CD4-positive, alpha-beta T cell (primary cell): ENCODE measurements around the gene PSAT1. TPM values are rescaled to one million over a fixed set of nuclear protein-coding genes. Genes with fewer than 3 reads are reported as not detected.
A peak's percentile ranks its signal among the peaks of the same experiment; 100 is the strongest.

ENCODE experiments used
- ATAC-seq: fragments of 200-7000 bp; cut with Tn5 transposase; one replicate; pipeline ENCODE4 v1.10.0; 2022; ENCODE audit warnings: mild to moderate bottlenecking; ENCODE audit not compliant: poor library complexity
- CTCF ChIA-PET: fragments of 350-600 bp; sonication (Branson Sonifier 250); formaldehyde crosslinking; loops from one replicate; lab custom pipeline; 2021; ENCODE audit warnings: antibody characterized with exemption, inconsistent platforms; lab: Charles Lee
- POLR2A ChIA-PET: fragments of 350-600 bp; sonication (Branson Sonifier 250); formaldehyde crosslinking; loops from one replicate; lab custom pipeline; 2021; ENCODE audit warnings: antibody characterized with exemption, inconsistent platforms; lab: Charles Lee
- DNase-seq, 14 experiments: peaks; one replicate each; pipeline ENCODE4 v3.0.0-alpha.2; 2013 to 2020; ENCODE audit warnings: mixed read lengths in 2 of 14
- H3K27ac ChIP-seq, 2 donors: one replicate each; pipeline versions ENCODE4 v1.5.1 to v1.7.0; 2013; ENCODE audit warnings: low read length in 2 of 2, low read depth in 1 of 2, mild to moderate bottlenecking in 1 of 2
- H3K27me3 ChIP-seq, 2 experiments: 1 replicate in 1 of 2; 2 replicates in 1 of 2; pipeline versions ENCODE4 v1.6.1 to v1.7.0; 2013; ENCODE audit warnings: low read length in 2 of 2, control low read depth in 1 of 2, mild to moderate bottlenecking in 1 of 2, moderate library complexity in 1 of 2; ENCODE audit not compliant: insufficient read depth in 2 of 2, control insufficient read depth in 1 of 2
- H3K36me3 ChIP-seq: one replicate; pipeline ENCODE4 v1.6.1; 2013; ENCODE audit warnings: low read length, control low read depth; ENCODE audit not compliant: insufficient read depth
- H3K4me1 ChIP-seq: one replicate; pipeline ENCODE4 v1.6.1; 2013; ENCODE audit warnings: low read length, control low read depth; ENCODE audit not compliant: insufficient read depth
- H3K4me3 ChIP-seq: one replicate; pipeline ENCODE4 v1.5.1; 2013; ENCODE audit warnings: mild to moderate bottlenecking, low read length, moderate library complexity
- H3K9me3 ChIP-seq, 2 experiments: 1 replicate in 1 of 2; 2 replicates in 1 of 2; pipeline versions ENCODE4 v1.6.1 to v1.7.0; 2013; ENCODE audit warnings: low read length in 2 of 2, mild to moderate bottlenecking in 2 of 2, control low read depth in 1 of 2, moderate library complexity in 1 of 2; ENCODE audit not compliant: control insufficient read depth in 1 of 2, insufficient read depth in 1 of 2
- H3K27ac Mint-ChIP-seq: one replicate; pipeline ENCODE4 v1.8.0; 2020; ENCODE audit warnings: mixed read lengths
- H3K27me3 Mint-ChIP-seq: one replicate; pipeline ENCODE4 v1.8.0; 2021; ENCODE audit warnings: mixed read lengths
- H3K36me3 Mint-ChIP-seq: one replicate; pipeline ENCODE4 v1.8.0; 2021; ENCODE audit warnings: low read depth, mixed read lengths
- H3K4me1 Mint-ChIP-seq: one replicate; pipeline ENCODE4 v1.8.0; 2021; ENCODE audit warnings: low read depth, mixed read lengths
- H3K4me3 Mint-ChIP-seq: one replicate; pipeline ENCODE4 v1.8.0; 2020; ENCODE audit warnings: mild to moderate bottlenecking, mixed read lengths
- H3K9me3 Mint-ChIP-seq: one replicate; pipeline ENCODE4 v1.8.0; 2020; ENCODE audit warnings: mixed read lengths
- CTCF ChIP-seq: fragments of 200-600 bp; IDR thresholded peaks from one replicate; pipeline ENCODE4 v1.8.0; 2022; ENCODE audit warnings: antibody characterized with exemption, mild to moderate bottlenecking
- intact Hi-C, 2 experiments: fragments of 100-400 bp; cut with DNase I in 1 of 2; cut with micrococcal nuclease in 1 of 2; formaldehyde crosslinking; loops; one replicate each; pipeline versions ENCODE4 v1.15.1 to v1.9.0; 2023 to 2025; cut with DNase I, micrococcal nuclease
- total RNA-seq, 174 experiments: library from RNA in 2 of 174; stranded (reverse) in 2 of 174; gene quantifications; one replicate each; pipeline ENCODE4 v1.2.3 and lab custom pipeline; 2021 to 2026

The PSAT1 gene
- total RNA-seq, 2 experiments from 2014 or later = 0.30 to 0.61 TPM

GRCh38 chr9:78295731-78296130 lies 1.2 kb upstream of the PSAT1 start:
- Mint-ChIP-seq H3K9me3 (no peaks in the 10 kb centered on the region), H3K4me1 (peaks cover 28% of the 10 kb centered on the region), H3K4me3 (peak overlapping the region; percentile 95), H3K27me3 (peaks cover 4% of the 10 kb centered on the region), H3K27ac (no peak overlapping the region), H3K36me3 (no peaks in the 10 kb centered on the region)
- ATAC-seq (no peak), DNase-seq (no peak)
- ChIA-PET CTCF (no interaction called here), POLR2A (interaction anchor here (2.3 kb wide), 1 partner anchor 59 kb away, joined by 7 read pairs; the partner anchor contains the start of gene CEP78)
- no peak overlapping the region for H3K4me3 ChIP-seq
- H3K4me1 ChIP-seq = peaks cover 28% of the 10 kb centered on the region
- no peaks in the 10 kb centered on the region for H3K27me3 ChIP-seq
- H3K36me3 ChIP-seq = no peaks in the 10 kb centered on the region
- intact Hi-C loops = loop anchor here in 1 of 2 experiments (2.0 to 5.0 kb wide), 2 partner anchors 33 to 61 kb away; no protein-coding TSS in a partner anchor
- TF ChIP-seq CTCF = no peak
- no peak overlapping the region for H3K27ac ChIP-seq
- H3K9me3 ChIP-seq = no peaks in the 10 kb centered on the region

GRCh38 chr9:78296201-78296892 lies 578 bp upstream of the PSAT1 start:
- no peak for TF ChIP-seq CTCF
- no peak for ATAC-seq
- DNase-seq = peak in 4 of 14 experiments; percentile 4 to 37 (median 18)

GRCh38 chr9:78297672-78297961 lies 692 bp downstream of the PSAT1 start:
- peaks cover 26% of the 10 kb centered on the region for H3K4me1 Mint-ChIP-seq
- intact Hi-C loops = loop anchor here in 1 of 2 experiments (2.0 to 5.0 kb wide), 2 partner anchors 35 to 63 kb away; no protein-coding TSS in a partner anchor
- H3K9me3 Mint-ChIP-seq = no peaks in the 10 kb centered on the region
- DNase-seq (no peak), ATAC-seq (no peak)
- peaks cover 7% of the 10 kb centered on the region for H3K36me3 Mint-ChIP-seq
- Histone ChIP-seq H3K4me3 (peak overlapping the region; percentile 95), H3K27me3 (no peaks in the 10 kb centered on the region), H3K4me1 (peaks cover 28% of the 10 kb centered on the region), H3K36me3 (no peaks in the 10 kb centered on the region), H3K27ac (no peak overlapping the region), H3K9me3 (no peaks in the 10 kb centered on the region)
- H3K4me3 Mint-ChIP-seq = peak overlapping the region; percentile 95
- H3K27me3 Mint-ChIP-seq = peaks cover 4% of the 10 kb centered on the region
- ChIA-PET POLR2A (interaction anchor here (0.6 to 2.3 kb wide), 6 partner anchors 61 to 1903 kb away, joined by 3 to 10 read pairs (median 4); partner anchors contain the start of genes CEP78 and VPS13A), CTCF (interaction anchor here (1.7 to 2.1 kb wide), 2 partner anchors 11 to 262 kb away, joined by 5 to 6 read pairs; no protein-coding TSS in a partner anchor)
- H3K27ac Mint-ChIP-seq = no peak overlapping the region
- no peak for TF ChIP-seq CTCF

More at GRCh38 chr9:78296201-78296892, 578 bp upstream of the PSAT1 start:
- peak overlapping the region; percentile 57 for H3K27ac Mint-ChIP-seq
- no peaks in the 10 kb centered on the region for H3K27me3 ChIP-seq
- H3K9me3 ChIP-seq = no peaks in the 10 kb centered on the region
- H3K4me3 ChIP-seq = peak overlapping the region; percentile 95
- H3K27ac ChIP-seq = peak overlapping the region in 1 of 2 donors; percentile 13
- H3K4me1 Mint-ChIP-seq = peaks cover 28% of the 10 kb centered on the region
- ChIA-PET POLR2A (interaction anchor here (0.7 to 2.3 kb wide), 11 partner anchors 18 to 1119 kb away, joined by 3 to 10 read pairs (median 3); partner anchors contain the start of genes CEP78 and VPS13A), CTCF (interaction anchor here (0.6 to 2.1 kb wide), 3 partner anchors 10 to 261 kb away, joined by 3 to 6 read pairs (median 5); no protein-coding TSS in a partner anchor)
- H3K27me3 Mint-ChIP-seq = peaks cover 4% of the 10 kb centered on the region
- H3K36me3 Mint-ChIP-seq = no peaks in the 10 kb centered on the region
- intact Hi-C loops = loop anchor here in 1 of 2 experiments (2.0 to 5.0 kb wide), 2 partner anchors 34 to 62 kb away; no protein-coding TSS in a partner anchor
- no peaks in the 10 kb centered on the region for H3K9me3 Mint-ChIP-seq
- no peaks in the 10 kb centered on the region for H3K36me3 ChIP-seq
- peaks cover 28% of the 10 kb centered on the region for H3K4me1 ChIP-seq
- H3K4me3 Mint-ChIP-seq = peak overlapping the region; percentile 95
